Metanephros (tissue), 2 donors: Measurements from ENCODE around the gene ZBED3. TPM values are rescaled to one million over a fixed set of nuclear protein-coding genes. Genes with fewer than 3 reads are reported as not detected.
A peak's percentile ranks its signal among the peaks of the same experiment; 100 is the strongest.

ENCODE experiments used
- small RNA-seq: library from RNA; depleted of rRNA; stranded (forward); fragments of <200 nt; gene quantifications from one replicate; pipeline ENCODE3, GENCODE V24; 2014; ENCODE audit warnings: low replicate concordance
- total RNA-seq: library from RNA; depleted of rRNA; stranded (reverse); fragments of >200 nt; gene quantifications from one replicate; pipeline ENCODE4 v1.2.3, GENCODE V29; 2014

ZBED3 gene
- 11.3 TPM for total RNA-seq

GRCh38 chr5:77086689-77087483 is at the start of gene ZBED3:
Gene ZBED3, minus strand, starts transcription at chr5:77087285. Its CDS starts 9,407 bp downstream, at chr5:77077878.

GRCh38 chr5:77030097-77031071 is 56.7 kb downstream of the ZBED3 start, which contains the start of gene AGGF1:
Gene AGGF1, plus strand, starts transcription at chr5:77030404. Its CDS starts 363 bp downstream, at chr5:77030767.

Small RNA genes lying within 50 kb of the gene (small RNA-seq; reads per million reads assigned to genes)
- gene SNORA47, result 403 reads per million, percentile 99 among the genes with 10 or more reads in this experiment

Other genes with a start within 250 kb of the ZBED3 start
- gene S100Z, start 237.3 kb downstream of the ZBED3 start, total RNA-seq, result 0.41 TPM
- gene CRHBP, start 134.2 kb downstream of the ZBED3 start, total RNA-seq, result 33.6 TPM
- 29.7 TPM for gene AGGF1, start 56.9 kb downstream of the ZBED3 start, total RNA-seq
- 5.1 TPM for gene PDE8B, start 123.4 kb upstream of the ZBED3 start, total RNA-seq